Measurements from ENCODE around the gene DDAH1.

- no peak for TF ChIP-seq CTCF (IDR thresholded peaks at IDR 0.05; ENCODE audit: extremely low read depth in 1 of 2, insufficient read depth in 1 of 2, low read depth in 1 of 2, low read length in 2 of 2)
- TF ChIP-seq POLR2AphosphoS5 (IDR thresholded peaks at IDR 0.05; ENCODE audit: insufficient read depth, low read depth, low read length): no peak
Observed at GRCh38 chr1:85326851-85327250, 138.1 kb downstream of the DDAH1 start.
